ENCODE measurements around the gene ZNF775. TPM values are rescaled to one million over a fixed set of nuclear protein-coding genes. Genes with fewer than 3 reads are reported as not detected.

The ZNF775 gene
- total RNA-seq, 1 experiment from 2014 or later, result 21.0 TPM

Other genes with a start within 250 kb of the ZNF775 start
- gene LRRC61, start 56.0 kb upstream of the ZNF775 start, total RNA-seq (2014; rRNA removed; shearing (Covaris generic)), result 3.3 TPM in 1 of 2 replicates, not detected in the other
- gene ACTR3C, start 55.8 kb upstream of the ZNF775 start, total RNA-seq (2014; rRNA removed; shearing (Covaris generic)), result 0.68 and 0.98 TPM in 2 replicates
- 5.0 and 5.9 TPM in 2 replicates for gene RARRES2, start 37.7 kb upstream of the ZNF775 start, total RNA-seq (2014; rRNA removed; shearing (Covaris generic))
- gene REPIN1, start 10.5 kb upstream of the ZNF775 start, total RNA-seq (2014; rRNA removed; shearing (Covaris generic)), result 266 and 278 TPM in 2 replicates
- not detected in 2 replicates for gene GIMAP8, start 71.3 kb downstream of the ZNF775 start, total RNA-seq (2014; rRNA removed; shearing (Covaris generic))
- not detected in 2 replicates for gene GIMAP7, start 135.5 kb downstream of the ZNF775 start, total RNA-seq (2014; rRNA removed; shearing (Covaris generic))
- not detected in 2 replicates for gene GIMAP4, start 188.1 kb downstream of the ZNF775 start, total RNA-seq (2014; rRNA removed; shearing (Covaris generic))

Data from G401 (cell line).